Body of pancreas (tissue), 4 donors: ENCODE measurements around the gene TEDC2. TPM values are rescaled to one million over a fixed set of nuclear protein-coding genes. Genes with fewer than 3 reads are reported as not detected.

Experiments
- ATAC-seq: fragments of 150-250 bp; one replicate; pipeline ENCODE4 v1.9.1; 2016
- DNase-seq, 4 donors: peaks; one replicate each; pipeline ENCODE4 v3.0.0-alpha.2; 2019
- H3K27ac ChIP-seq, 4 donors: fragments of 200-600 bp; sonication (generic); 1 replicate in 3 of 4; 2 replicates in 1 of 4; pipeline versions ENCODE4 v1.5.1 to v1.6.1; 2016 to 2019; ENCODE audit warnings: mild to moderate bottlenecking in 1 of 4, mixed read lengths in 1 of 4, moderate library complexity in 1 of 4
- H3K27me3 ChIP-seq, 2 donors: fragments of 200-600 bp; sonication (generic); one replicate each; pipeline ENCODE4 v1.6.0; 2016; ENCODE audit warnings: mild to moderate bottlenecking in 1 of 2
- H3K36me3 ChIP-seq, 2 donors: fragments of 200-600 bp; sonication (generic); replicated peaks in 1 of 2; 2 replicates each; pipeline ENCODE4 v1.5.1; 2016; ENCODE audit warnings: low read depth in 2 of 2; ENCODE audit not compliant: insufficient read depth in 1 of 2
- H3K4me1 ChIP-seq: fragments of 200-600 bp; sonication (generic); one replicate; pipeline ENCODE4 v1.6.0; 2016
- H3K4me3 ChIP-seq, 2 donors: fragments of 200-600 bp; sonication (generic); 1 replicate in 1 of 2; 2 replicates in 1 of 2; pipeline ENCODE4 v1.5.1; 2016 to 2019
- H3K9me3 ChIP-seq, 3 donors: fragments of 200-600 bp; sonication (generic); 1 replicate in 2 of 3; 2 replicates in 1 of 3; pipeline ENCODE4 v1.5.1; 2016
- CTCF ChIP-seq, 7 experiments: fragments of 450-650 bp in 4 of 7; fragments of 200-600 bp in 3 of 7; sonication (generic) in 3 of 7; IDR thresholded peaks; one replicate each; pipeline ENCODE4 v1.5.1; 2016 to 2019; ENCODE audit warnings: antibody characterized with exemption in 7 of 7
- POLR2A ChIP-seq, 3 donors: fragments of 450-650 bp; IDR thresholded peaks; one replicate each; pipeline ENCODE4 v1.6.1; 2016; ENCODE audit warnings: antibody characterized with exemption in 3 of 3, mild to moderate bottlenecking in 2 of 3
- WGBS, 2 donors: methylation state at CpG; one replicate each; pipeline ENCODE4 v1.1.5; 2017; 5-methylcytosine and 5-hydroxymethylcytosine counted together
- intact Hi-C: fragments of 100-400 bp; cut with DNase I; formaldehyde crosslinking; loops from one replicate; pipeline ENCODE4 v1.15.1; 2023
- total RNA-seq, 2 donors: library from RNA; depleted of rRNA; stranded (reverse); fragments of >200 nt; gene quantifications; one replicate each; pipeline ENCODE4 v1.1.0, GENCODE V29; 2016

TEDC2 gene
- total RNA-seq, 2 donors from 2014 or later = not detected

- no peak overlapping the region for H3K4me3 ChIP-seq
- DNase-seq = peak in 1 of 4 donors; percentile 10
- H3K27me3 ChIP-seq = no peaks in the 10 kb centered on the region
- WGBS, 2 donors = 77 to 88% methylated on average over 9 to 26 of the region's 26 CpGs
- peak overlapping the region; percentile 51 to 71 (median 68) for H3K27ac ChIP-seq
- intact Hi-C loops = loop anchor here (5.0 to 10.0 kb wide), 3 partner anchors 63 to 226 kb away; no protein-coding TSS in a partner anchor
- peaks cover 0 to 1% of the 10 kb centered on the region in 2 donors for H3K36me3 ChIP-seq
- peaks cover 61% of the 10 kb centered on the region for H3K4me1 ChIP-seq
- no peak for ATAC-seq
- TF ChIP-seq POLR2A (IDR thresholded peaks at IDR 0.05) (no peak), CTCF (IDR thresholded peaks at IDR 0.05) (no peak)
- H3K9me3 ChIP-seq = no peaks in the 10 kb centered on the region
Measured at GRCh38 chr16:2497695-2498484, 38.0 kb downstream of the TEDC2 start.

GRCh38 chr16:2498531-2499253 is 38.8 kb downstream of the TEDC2 start:
- Histone ChIP-seq H3K36me3 (peaks cover 0 to 1% of the 10 kb centered on the region in 2 donors), H3K4me3 (no peak overlapping the region), H3K4me1 (peaks cover 60% of the 10 kb centered on the region), H3K27ac (peak overlapping the region; percentile 51 to 71 (median 68)), H3K9me3 (no peaks in the 10 kb centered on the region), H3K27me3 (no peaks in the 10 kb centered on the region)
- intact Hi-C loops = loop anchor here (5.0 to 10.0 kb wide), 3 partner anchors 64 to 226 kb away; no protein-coding TSS in a partner anchor
- TF ChIP-seq POLR2A (IDR thresholded peaks at IDR 0.05) = peak in 1 of 3 donors; percentile 13
- TF ChIP-seq CTCF (IDR thresholded peaks at IDR 0.05) = no peak
- DNase-seq (peak; percentile 63 to 89 (median 71)), ATAC-seq (peak; percentile 16)
- WGBS, 2 donors = 48 to 75% methylated on average over 1 to 11 of the region's 15 CpGs

GRCh38 chr16:2499454-2499853 is 39.5 kb downstream of the TEDC2 start:
- peak overlapping the region; percentile 51 to 71 (median 68) for H3K27ac ChIP-seq

GRCh38 chr16:2499890-2500429 is 40.1 kb downstream of the TEDC2 start:
- Histone ChIP-seq H3K4me3 (no peak overlapping the region), H3K9me3 (no peaks in the 10 kb centered on the region), H3K36me3 (peaks cover 0 to 1% of the 10 kb centered on the region in 2 donors), H3K27me3 (no peaks in the 10 kb centered on the region), H3K27ac (peak overlapping the region in 2 of 4 donors; percentile 51 to 66), H3K4me1 (peaks cover 60% of the 10 kb centered on the region)
- no peak for DNase-seq
- intact Hi-C loops = loop anchor here (5.0 to 10.0 kb wide), 3 partner anchors 65 to 228 kb away; no protein-coding TSS in a partner anchor
- TF ChIP-seq POLR2A (IDR thresholded peaks at IDR 0.05) (no peak), CTCF (IDR thresholded peaks at IDR 0.05) (no peak)
- no peak for ATAC-seq
- WGBS, 2 donors = 85 to 89% methylated on average over 17 to 25 of the region's 29 CpGs

More at GRCh38 chr16:2499454-2499853, 39.5 kb downstream of the TEDC2 start:
- ATAC-seq (no peak), DNase-seq (peak in 1 of 4 donors; percentile 11)
- peaks cover 60% of the 10 kb centered on the region for H3K4me1 ChIP-seq
- no peaks in the 10 kb centered on the region for H3K27me3 ChIP-seq
- peaks cover 0 to 1% of the 10 kb centered on the region in 2 donors for H3K36me3 ChIP-seq
- no peaks in the 10 kb centered on the region for H3K9me3 ChIP-seq
- 81 to 85% methylated on average over 4 to 6 of the region's 6 CpGs for WGBS, 2 donors
- no peak overlapping the region for H3K4me3 ChIP-seq
- TF ChIP-seq CTCF (IDR thresholded peaks at IDR 0.05) = no peak
- TF ChIP-seq POLR2A (IDR thresholded peaks at IDR 0.05) = no peak
- intact Hi-C loops = loop anchor here (5.0 to 10.0 kb wide), 3 partner anchors 65 to 227 kb away; no protein-coding TSS in a partner anchor
